Esophagus (tissue), 2 donors: ENCODE measurements around the gene PTPRT. TPM values are rescaled to one million over a fixed set of nuclear protein-coding genes. Genes with fewer than 3 reads are reported as not detected.

ENCODE experiments used
- H3K27ac ChIP-seq, 2 donors: one replicate each; pipeline ENCODE4 v1.5.1; 2013; ENCODE audit warnings: low read depth in 2 of 2, mild to moderate bottlenecking in 2 of 2, inconsistent platforms in 1 of 2, low read length in 1 of 2, moderate library complexity in 1 of 2
- H3K27me3 ChIP-seq, 2 donors: one replicate each; pipeline ENCODE4 v1.6.1; 2013; ENCODE audit warnings: low read length in 2 of 2, control low read depth in 1 of 2, mild to moderate bottlenecking in 1 of 2; ENCODE audit not compliant: insufficient read depth in 2 of 2, control insufficient read depth in 1 of 2
- H3K36me3 ChIP-seq, 2 donors: one replicate each; pipeline ENCODE4 v1.6.1; 2013; ENCODE audit warnings: low read length in 1 of 2; ENCODE audit not compliant: control insufficient read depth in 2 of 2, insufficient read depth in 2 of 2
- H3K4me1 ChIP-seq, 2 donors: one replicate each; pipeline ENCODE4 v1.6.1; 2013; ENCODE audit warnings: low read length in 1 of 2; ENCODE audit not compliant: control insufficient read depth in 2 of 2, insufficient read depth in 2 of 2
- H3K4me3 ChIP-seq, 2 donors: one replicate each; pipeline ENCODE4 v1.5.1; 2013; ENCODE audit warnings: low read length in 2 of 2, mild to moderate bottlenecking in 2 of 2, low read depth in 1 of 2, moderate library complexity in 1 of 2
- H3K9me3 ChIP-seq, 2 donors: one replicate each; pipeline ENCODE4 v1.6.1; 2013; ENCODE audit warnings: mild to moderate bottlenecking in 2 of 2, low read depth in 1 of 2, low read length in 1 of 2, moderate library complexity in 1 of 2; ENCODE audit not compliant: control insufficient read depth in 2 of 2, insufficient read depth in 1 of 2
- WGBS, 2 donors: extraction: QIAGEN DNeasy Blood & Tissue Kit; methylation state at CpG; one replicate each; pipeline ENCODE4 v1.1.7; 2013; 5-methylcytosine and 5-hydroxymethylcytosine counted together
- polyA plus RNA-seq, 2 donors: library from polyadenylated mRNA; stranded (reverse); fragments of 200-250 nt; gene quantifications; one replicate each; pipeline ENCODE4 v1.2.3, GENCODE V29; 2013
- donor health status: healthy with polysubstance abuse.
- donor health status: Bipolar disorder and iron deficiency.

PTPRT gene
- polyA plus RNA-seq, 2 donors: under 0.01 TPM

DNA sequence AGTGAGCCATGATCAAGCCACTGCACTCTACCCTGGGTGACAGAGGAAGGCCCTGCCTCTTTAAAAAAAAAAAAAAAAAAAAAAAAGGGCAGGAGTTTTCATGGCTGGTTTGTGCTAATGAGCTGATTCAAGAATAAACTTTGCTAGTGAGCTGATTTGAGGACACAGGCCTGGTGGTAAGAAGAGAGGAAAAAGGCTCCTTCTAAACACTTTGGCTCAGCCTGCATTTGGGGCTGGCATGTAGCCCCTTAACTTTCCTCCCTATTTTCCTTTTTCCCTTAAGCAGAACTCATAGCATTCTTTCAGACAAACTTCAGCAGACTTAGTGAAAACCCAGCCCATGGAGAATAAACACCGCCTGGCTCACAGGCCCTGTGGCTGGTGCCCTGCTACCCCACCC, 432.7 kb downstream of the PTPRT start:
- H3K4me3 ChIP-seq: no peak overlapping the region
- no peaks in the 10 kb centered on the region for H3K27me3 ChIP-seq
- no peaks in the 10 kb centered on the region for H3K4me1 ChIP-seq
- H3K9me3 ChIP-seq: peaks cover 0 to 8% of the 10 kb centered on the region in 2 donors
- no peaks in the 10 kb centered on the region for H3K36me3 ChIP-seq
- H3K27ac ChIP-seq: no peak overlapping the region
- WGBS, 2 donors: 66 to 81% methylated on average over 1 of the region's 1 CpG

DNA sequence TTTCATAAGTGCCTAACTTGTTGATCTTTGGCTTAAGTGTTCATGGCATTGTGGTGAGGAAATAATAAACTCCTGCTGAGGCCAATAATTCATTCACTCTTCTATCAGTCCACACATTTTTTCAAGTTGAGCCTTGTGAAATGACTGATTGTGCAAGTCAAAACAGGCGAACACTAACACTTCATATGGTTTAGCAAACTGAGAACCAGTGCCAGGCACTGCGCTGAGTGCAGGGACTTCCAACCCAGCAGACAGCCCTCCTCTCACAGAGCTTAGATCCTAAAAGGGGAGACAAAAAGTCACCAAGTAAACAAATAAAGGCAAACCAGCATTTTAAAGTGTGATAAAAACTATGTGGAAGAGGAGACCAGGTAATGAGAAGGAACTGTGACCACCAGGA, 435.0 kb downstream of the PTPRT start:
- Histone ChIP-seq H3K9me3 (peaks cover 3 to 5% of the 10 kb centered on the region in 2 donors), H3K27ac (no peak overlapping the region), H3K27me3 (no peaks in the 10 kb centered on the region), H3K4me3 (no peak overlapping the region), H3K4me1 (no peaks in the 10 kb centered on the region), H3K36me3 (no peaks in the 10 kb centered on the region)
- 30 to 50% methylated on average over 2 of the region's 2 CpGs for WGBS, 2 donors

DNA sequence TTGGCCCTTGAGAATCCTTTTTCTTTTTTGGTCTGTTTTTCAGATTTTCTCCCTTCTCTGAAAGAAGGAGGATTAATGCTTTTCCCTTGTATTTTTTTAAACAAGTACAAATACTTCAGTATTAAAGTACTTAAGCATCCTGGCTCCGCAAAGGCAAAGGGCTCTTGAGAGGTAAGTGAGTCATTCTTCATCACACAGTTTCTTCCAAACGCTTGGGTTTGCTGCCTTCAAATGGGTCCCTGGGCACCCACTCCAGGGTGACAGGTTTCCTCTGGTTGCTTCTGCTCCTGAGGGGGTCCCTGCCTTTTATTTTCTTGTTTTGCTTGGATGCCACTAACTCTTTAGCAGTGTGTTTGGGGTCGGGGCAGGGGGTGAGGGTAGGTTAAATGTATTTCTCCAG, 437.1 kb downstream of the PTPRT start:
- WGBS, 2 donors: 74 to 79% methylated on average over 3 of the region's 3 CpGs
- Histone ChIP-seq H3K27ac (no peak overlapping the region), H3K4me3 (no peak overlapping the region), H3K4me1 (no peaks in the 10 kb centered on the region), H3K9me3 (peaks cover 3 to 5% of the 10 kb centered on the region in 2 donors), H3K36me3 (no peaks in the 10 kb centered on the region), H3K27me3 (no peaks in the 10 kb centered on the region)

DNA sequence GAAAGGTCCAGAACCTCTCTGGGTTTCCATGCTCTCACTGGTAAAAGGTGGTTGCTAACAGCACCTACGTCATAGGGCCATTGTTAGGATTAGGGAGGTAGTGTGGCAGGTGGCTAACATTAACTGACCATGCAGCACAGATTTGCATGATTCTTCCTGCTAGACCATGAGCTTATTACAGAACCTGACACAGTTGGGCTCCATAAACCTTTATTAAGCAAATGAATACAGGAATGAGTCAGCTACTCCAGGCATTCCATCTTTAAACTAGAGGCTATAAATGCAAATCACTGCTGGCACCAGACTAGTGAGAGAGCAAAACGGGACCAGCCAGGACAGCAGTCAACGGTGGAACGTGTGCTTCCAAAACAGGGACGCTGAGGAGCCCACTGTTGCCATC, 440.1 kb downstream of the PTPRT start:
- 72 to 73% methylated on average over 5 of the region's 5 CpGs for WGBS, 2 donors
- Histone ChIP-seq H3K27me3 (no peaks in the 10 kb centered on the region), H3K27ac (no peak overlapping the region), H3K9me3 (peaks cover 2 to 3% of the 10 kb centered on the region in 2 donors), H3K4me1 (no peaks in the 10 kb centered on the region), H3K4me3 (no peak overlapping the region), H3K36me3 (no peaks in the 10 kb centered on the region)

DNA sequence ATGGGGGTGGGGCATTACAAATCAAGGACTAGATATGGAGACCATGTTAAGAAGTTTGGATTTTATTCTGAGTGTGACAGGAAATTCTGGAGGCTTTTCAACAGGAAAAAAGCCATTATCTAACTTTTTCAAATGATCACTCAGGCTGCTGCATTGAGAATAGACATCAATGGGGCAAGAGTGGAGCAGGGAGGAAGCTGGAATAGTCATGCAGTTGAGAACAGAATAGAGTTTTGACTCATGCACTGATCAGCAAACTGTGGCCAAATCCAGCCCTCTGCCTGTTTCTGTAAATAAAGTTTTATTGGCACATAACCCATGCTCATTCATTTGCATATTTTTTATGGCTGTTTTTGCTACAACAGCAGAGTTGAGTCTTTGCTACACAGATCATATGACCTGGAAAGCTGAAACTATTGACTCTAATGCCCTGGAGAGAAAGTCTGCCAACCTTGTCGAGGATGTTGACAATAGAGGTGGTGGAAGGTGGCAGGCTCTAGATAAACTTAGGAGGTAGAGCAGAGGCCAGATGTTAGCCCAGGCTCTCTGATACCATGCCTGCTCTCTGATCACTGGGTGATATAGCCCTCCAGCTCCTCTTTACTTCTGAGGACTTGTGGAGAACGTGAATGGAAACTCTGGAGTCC, 441.8 kb downstream of the PTPRT start:
- Histone ChIP-seq H3K36me3 (no peaks in the 10 kb centered on the region), H3K9me3 (peaks cover 3 to 5% of the 10 kb centered on the region in 2 donors), H3K27me3 (no peaks in the 10 kb centered on the region), H3K4me3 (no peak overlapping the region), H3K27ac (no peak overlapping the region), H3K4me1 (no peaks in the 10 kb centered on the region)
- 30 to 56% methylated on average over 2 of the region's 2 CpGs for WGBS, 2 donors

DNA sequence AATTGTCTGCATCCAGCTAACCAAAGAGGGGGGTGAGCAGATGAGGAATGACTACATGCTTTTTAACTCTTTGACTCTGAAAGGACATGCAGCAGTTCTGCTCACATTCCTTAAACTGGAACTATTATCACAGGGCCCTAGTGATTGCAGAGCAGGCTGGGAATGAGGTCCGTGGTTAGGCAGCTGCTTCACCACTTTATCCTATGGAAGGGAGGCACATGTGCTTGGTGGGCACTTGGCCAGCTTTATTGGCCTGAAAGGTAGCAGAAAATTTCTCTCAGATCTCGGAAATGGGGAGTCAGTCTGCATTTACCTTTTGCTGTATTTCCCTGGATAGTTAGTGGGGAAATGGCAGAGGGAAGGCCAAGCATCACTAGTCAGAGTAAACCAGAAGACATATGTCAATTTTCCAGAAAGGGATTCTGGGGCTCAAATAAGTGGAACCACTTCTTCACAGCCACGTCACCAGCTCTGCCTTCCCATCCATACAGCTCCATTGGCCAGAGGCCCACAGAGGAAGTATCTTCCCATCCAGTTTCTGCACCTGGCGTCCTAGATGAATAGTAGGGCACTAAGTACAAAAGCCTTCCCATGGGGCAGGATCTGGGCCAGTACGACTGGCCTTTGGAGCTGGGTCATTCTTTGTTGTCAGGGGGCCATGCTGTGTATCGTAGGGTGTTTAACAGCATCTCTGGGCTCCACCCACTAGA, 444.8 kb downstream of the PTPRT start:
- Histone ChIP-seq H3K9me3 (peaks cover 0 to 8% of the 10 kb centered on the region in 2 donors), H3K27ac (no peak overlapping the region), H3K4me3 (no peak overlapping the region), H3K4me1 (no peaks in the 10 kb centered on the region), H3K36me3 (no peaks in the 10 kb centered on the region), H3K27me3 (no peaks in the 10 kb centered on the region)
- WGBS, 2 donors: 67 to 79% methylated on average over 6 of the region's 6 CpGs

DNA sequence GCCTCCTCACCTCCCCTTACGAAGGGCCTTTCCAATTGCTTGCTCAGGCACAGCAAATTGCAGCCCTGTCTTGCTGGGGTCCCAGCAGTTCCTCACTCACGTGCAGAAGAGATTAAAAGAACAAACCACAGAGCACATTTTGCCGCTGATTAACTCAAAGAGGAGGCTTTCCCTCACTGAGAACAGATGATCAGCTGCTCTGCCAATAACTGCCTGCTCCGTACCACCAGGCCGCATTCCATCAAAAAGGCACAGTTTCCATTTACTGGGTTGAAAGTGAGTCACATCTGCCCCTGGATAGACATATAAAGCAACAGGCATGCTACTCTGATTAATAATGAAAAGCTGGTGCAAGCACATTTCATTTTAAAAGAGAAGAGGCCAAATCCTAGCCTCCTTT, 446.8 kb downstream of the PTPRT start:
- H3K9me3 ChIP-seq: peaks cover 0 to 8% of the 10 kb centered on the region in 2 donors
- no peaks in the 10 kb centered on the region for H3K27me3 ChIP-seq
- H3K36me3 ChIP-seq: no peaks in the 10 kb centered on the region
- H3K4me3 ChIP-seq: no peak overlapping the region
- no peak overlapping the region for H3K27ac ChIP-seq
- WGBS, 2 donors: 70 to 75% methylated on average over 5 of the region's 5 CpGs
- H3K4me1 ChIP-seq: no peaks in the 10 kb centered on the region

DNA sequence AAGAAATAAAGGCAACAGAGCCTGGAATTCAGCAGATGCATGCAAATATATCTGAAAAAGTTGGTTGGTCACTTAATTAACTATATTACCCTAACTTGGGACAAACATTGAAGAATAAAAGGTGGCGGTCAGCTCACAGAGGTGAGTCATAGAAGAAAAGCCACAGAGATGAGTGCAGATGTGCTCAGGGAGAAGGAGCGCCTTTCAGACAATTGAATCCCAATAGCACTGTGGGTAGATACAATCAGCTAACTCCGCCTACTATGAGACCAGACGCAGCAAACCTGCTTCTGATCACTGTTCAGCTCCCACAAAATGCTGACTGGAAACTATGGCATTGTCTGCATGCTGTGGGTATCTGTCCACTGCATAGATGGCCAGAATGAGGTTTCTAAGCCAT, 447.8 kb downstream of the PTPRT start:
- Histone ChIP-seq H3K27me3 (no peaks in the 10 kb centered on the region), H3K9me3 (peaks cover 0 to 8% of the 10 kb centered on the region in 2 donors), H3K4me3 (no peak overlapping the region), H3K4me1 (no peaks in the 10 kb centered on the region), H3K27ac (no peak overlapping the region), H3K36me3 (no peaks in the 10 kb centered on the region)
- 91 to 92% methylated on average over 4 of the region's 4 CpGs for WGBS, 2 donors

DNA sequence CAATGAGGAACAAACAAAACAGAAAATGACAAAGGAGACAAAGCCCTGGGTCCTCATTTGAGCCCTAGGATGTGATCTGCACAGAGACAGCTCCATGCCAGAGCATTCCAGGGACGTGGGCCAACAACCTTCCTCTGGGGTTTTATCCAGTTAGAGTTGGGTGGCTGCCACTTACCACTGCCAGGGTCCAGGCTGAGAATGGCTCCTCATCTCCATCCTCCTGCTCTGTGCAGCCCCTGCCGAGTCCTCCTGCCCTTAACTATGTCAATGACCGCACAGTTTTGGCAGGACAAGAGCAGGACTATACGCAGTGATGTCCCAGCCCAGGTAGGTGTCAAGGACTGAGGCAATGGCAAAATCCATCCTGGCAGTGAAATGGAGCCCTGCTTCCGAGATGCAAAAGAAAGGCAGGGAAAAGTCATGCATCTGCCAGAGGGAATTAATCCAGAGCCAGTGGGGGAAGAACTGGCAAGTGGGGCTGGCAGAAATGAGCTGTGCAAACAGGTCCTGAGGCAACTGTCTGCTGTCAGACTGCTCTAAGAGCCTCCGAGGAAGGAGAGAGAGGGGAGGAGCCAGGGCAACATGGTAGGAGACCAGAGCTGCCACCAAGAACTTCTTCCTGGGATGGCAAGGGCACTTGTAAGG, 449.4 kb downstream of the PTPRT start:
- Histone ChIP-seq H3K36me3 (no peaks in the 10 kb centered on the region), H3K9me3 (peaks cover 0 to 10% of the 10 kb centered on the region in 2 donors), H3K27ac (no peak overlapping the region), H3K4me3 (no peak overlapping the region), H3K4me1 (no peaks in the 10 kb centered on the region), H3K27me3 (no peaks in the 10 kb centered on the region)
- WGBS, 2 donors: 47 to 60% methylated on average over 6 of the region's 6 CpGs
